K562 (cell line): ENCODE results near the gene BPHL. TPM values are rescaled to one million over a fixed set of nuclear protein-coding genes. Genes with fewer than 3 reads are reported as not detected.
"Not testable (repeated sequence)": the region's sequence is repeated elsewhere in the genome, so short reads cannot be mapped to it uniquely, and the experiment has no call there.

Experiments used
- ATAC-seq: fragments of 200-7000 bp; cut with Tn5 transposase; 3 replicates; pipeline ENCODE4 v1.9.1; 2020; ENCODE audit warnings: moderate library complexity
- BruUV-seq: library from RNA; stranded (reverse); fragments of 400-500 nt; replicated peaks from 2 replicates; lab custom pipeline; 2021; lab: Mats Ljungman, UMichigan
- CTCF ChIA-PET: fragments of 300-600 bp; formaldehyde crosslinking; extraction: SDS; loops from one replicate; lab custom pipeline; 2021; ENCODE audit warnings: low intra/inter-chr PET ratio; lab: Yijun Ruan, JAX
- POLR2A ChIA-PET: fragments of 300-600, 350-650 bp; sonication (Branson Sonifier 250); formaldehyde crosslinking; extraction: SDS; loops from one replicate; lab custom pipeline; 2021; ENCODE audit warnings: antibody characterized with exemption, inconsistent platforms; lab: Yijun Ruan, JAX
- DNase-seq, 4 experiments: peaks; one replicate each; pipeline versions ENCODE4 v3.0.0 to v3.0.0-alpha.2; 2011 to 2018; ENCODE audit warnings: low spot score in 3 of 4, mixed read lengths in 3 of 4; ENCODE audit errors: extremely low read depth in 1 of 4
- FAIRE-seq: peaks from 2 replicates; lab custom pipeline; 2011; peaks lifted over from hg19 to GRCh38; lab: Jason Lieb, UNC
- H2AFZ ChIP-seq: 2 replicates; pipeline ENCODE4 v1.6.0; 2011; ENCODE audit warnings: low read depth, low read length, control low read depth, inconsistent platforms
- H3K27ac ChIP-seq: fragments of 200-600 bp; 3 replicates; pipeline ENCODE4 v1.8.0; 2011; ENCODE audit warnings: low read depth, mild to moderate bottlenecking, control low read depth, inconsistent platforms, low read length, moderate library complexity, mixed read lengths; ENCODE audit errors: extremely low read depth
- H3K27me3 ChIP-seq, 2 experiments: fragments of 300-600 bp in 1 of 2; 2 replicates in 1 of 2; 3 replicates in 1 of 2; pipeline versions ENCODE4 v1.6.0 to v1.8.0; 2011; ENCODE audit warnings: inconsistent platforms in 2 of 2, low read length in 2 of 2, mild to moderate bottlenecking in 1 of 2, mixed read lengths in 1 of 2, moderate library complexity in 1 of 2; ENCODE audit not compliant: control insufficient read depth in 2 of 2, insufficient read depth in 2 of 2
- H3K36me3 ChIP-seq: fragments of 300-600 bp; 3 replicates; pipeline ENCODE4 v1.8.0; 2011; ENCODE audit warnings: mild to moderate bottlenecking, low read length, inconsistent platforms; ENCODE audit not compliant: control insufficient read depth, insufficient read depth
- H3K4me1 ChIP-seq, 2 experiments: fragments of 200-600 bp in 1 of 2; replicated peaks in 1 of 2; 2 replicates in 1 of 2; 3 replicates in 1 of 2; pipeline versions ENCODE4 v1.5.1 to v1.8.0; 2011; ENCODE audit warnings: inconsistent platforms in 2 of 2, low read length in 2 of 2, mild to moderate bottlenecking in 1 of 2, mixed read lengths in 1 of 2, moderate library complexity in 1 of 2; ENCODE audit not compliant: control insufficient read depth in 2 of 2, insufficient read depth in 2 of 2
- H3K4me2 ChIP-seq: 2 replicates; pipeline ENCODE4 v1.6.1; 2011; ENCODE audit warnings: low read length, control low read depth, inconsistent platforms, mixed read lengths; ENCODE audit not compliant: insufficient read depth
- H3K4me3 ChIP-seq: fragments of 200-600 bp; sonication (generic), shearing (Covaris generic); 2 replicates; pipeline ENCODE4 v1.5.1; 2016; ENCODE audit warnings: control low read depth, inconsistent platforms
- H3K79me2 ChIP-seq: fragments of 200-600 bp; 3 replicates; pipeline ENCODE4 v1.8.0; 2011; ENCODE audit warnings: low read length, inconsistent platforms; ENCODE audit not compliant: control insufficient read depth, insufficient read depth
- H3K9ac ChIP-seq, 2 experiments: 2 replicates each; pipeline versions ENCODE4 v1.6.0 to v1.6.1; 2011; ENCODE audit warnings: low read depth in 2 of 2, low read length in 2 of 2, control low read depth in 1 of 2, inconsistent platforms in 1 of 2, mild to moderate bottlenecking in 1 of 2, mixed read lengths in 1 of 2; ENCODE audit not compliant: insufficient read depth in 1 of 2
- H3K9me1 ChIP-seq: one replicate; pipeline ENCODE4 v1.6.0; 2011; ENCODE audit warnings: inconsistent platforms, mild to moderate bottlenecking, low read length, moderate library complexity; ENCODE audit not compliant: control insufficient read depth, insufficient read depth
- H3K9me3 ChIP-seq: replicated peaks from 2 replicates; pipeline ENCODE4 v1.5.1; 2011; ENCODE audit warnings: low read depth, low read length, inconsistent platforms; ENCODE audit not compliant: control insufficient read depth, insufficient read depth
- H4K20me1 ChIP-seq: replicated peaks from 2 replicates; pipeline ENCODE4 v1.6.1; 2011; ENCODE audit warnings: low read length, inconsistent platforms, mixed read lengths; ENCODE audit not compliant: control insufficient read depth, insufficient read depth
- ARID1B ChIP-seq: fragments of 450-650 bp; IDR thresholded peaks from 2 replicates; pipeline ENCODE4 v1.6.1; 2016; ENCODE audit warnings: antibody characterized with exemption, mild to moderate bottlenecking, inconsistent platforms
- DPF2 ChIP-seq: fragments of 450-650 bp; IDR thresholded peaks from 2 replicates; pipeline ENCODE4 v1.6.1; 2016
- HDAC1 ChIP-seq, 2 experiments: fragments of 450-650 bp; IDR thresholded peaks; 2 replicates each; pipeline ENCODE4 v1.6.1; 2016 to 2017; ENCODE audit warnings: inconsistent platforms in 1 of 2, mild to moderate bottlenecking in 1 of 2, moderate library complexity in 1 of 2
- MBD2 ChIP-seq: sonication (generic); IDR thresholded peaks from 2 replicates; pipeline ENCODE4 v1.6.1; 2016; ENCODE audit warnings: low read depth, borderline replicate concordance
- MTA3 ChIP-seq: fragments of 450-650 bp; formaldehyde crosslinking; IDR thresholded peaks from 2 replicates; pipeline ENCODE4 v1.6.1; 2017; ENCODE audit warnings: mild to moderate bottlenecking, borderline replicate concordance
- NONO ChIP-seq, 2 experiments: fragments of 200-400 bp in 1 of 2; fragments of 450-650 bp in 1 of 2; formaldehyde crosslinking in 1 of 2; IDR thresholded peaks; 2 replicates each; pipeline ENCODE4 v1.6.1; 2017; ENCODE audit warnings: low read depth in 2 of 2, mild to moderate bottlenecking in 2 of 2, moderate library complexity in 2 of 2, low read length in 1 of 2
- POLR2A ChIP-seq: fragments of 450-650 bp; conservative IDR thresholded peaks from 2 replicates; pipeline ENCODE4 v1.6.1; 2016
- RBM25 ChIP-seq: fragments of 200-400 bp; formaldehyde crosslinking; IDR thresholded peaks from 2 replicates; pipeline ENCODE4 v1.6.1; 2018; ENCODE audit warnings: low read length, low read depth, moderate library complexity; ENCODE audit not compliant: severe bottlenecking
- SMARCE1 ChIP-seq: fragments of 450-650 bp; IDR thresholded peaks from 2 replicates; pipeline ENCODE4 v1.7.1; 2016; ENCODE audit warnings: mild to moderate bottlenecking
- SUPT5H ChIP-seq: fragments of 450-650 bp; IDR thresholded peaks from 2 replicates; pipeline ENCODE4 v1.6.1; 2016
- TBL1XR1 ChIP-seq, 2 experiments: IDR thresholded peaks; 2 replicates each; pipeline ENCODE4 v1.6.1; 2012; ENCODE audit warnings: improper control_type of control experiment in 2 of 2, low read length in 2 of 2, mild to moderate bottlenecking in 1 of 2
- WGBS: fragments of 100-300 bp; shearing (Covaris generic); methylation state at CpG from one replicate; pipeline ENCODE4 v1.1.6; 2016; ENCODE audit warnings: low coverage, mixed read lengths; ENCODE audit not compliant: insufficient coverage; ENCODE audit errors: missing lambda C conversion rate; 5-methylcytosine and 5-hydroxymethylcytosine counted together
- in situ Hi-C: fragments of 300-500 bp; cut with MboI; formaldehyde crosslinking; loops from 4 replicates; pipeline ENCODE4 v1.15.0; 2018; ENCODE audit warnings: inconsistent platforms, mixed read lengths
- intact Hi-C: fragments of 100-400 bp; cut with micrococcal nuclease; formaldehyde crosslinking; loops from 2 replicates; pipeline ENCODE4 v1.14.2; 2022
- polyA plus RNA-seq, 8 experiments: library from polyadenylated mRNA; depleted of rRNA in 4 of 8; stranded (reverse) in 5 of 8; unstranded in 3 of 8; fragments of >200 nt; fragmentation: Nextera tagmentation in 2 of 8; fragmentation: Illumina TruSeq in 1 of 8; extraction: Ambion mirVana in 2 of 8; extraction: Trizol in 1 of 8; gene quantifications; 2 replicates each; pipeline versions ENCODE4 v1.2.1 to v1.2.3, GENCODE V29; 2011 to 2014; ENCODE audit warnings: inconsistent platforms in 1 of 8, missing spikeins in 1 of 8
- total RNA-seq, 7 experiments: library from RNA; depleted of rRNA in 6 of 7; stranded (reverse); fragments of >200 nt in 6 of 7; fragmentation: Illumina TruSeq in 2 of 7; extraction: Trizol in 2 of 7; gene quantifications; 2 replicates each; pipeline versions ENCODE4 v1.2.1 to v1.2.3, GENCODE V29; 2011 to 2021; ENCODE audit warnings: low replicate concordance in 1 of 7
- TF ChIP-seq, protein P1 (sequence below): fragments of 450-650 bp; IDR thresholded peaks from 2 replicates; pipeline ENCODE4 v1.6.1; 2016; ENCODE audit warnings: antibody characterized with exemption

Gene BPHL
- total and polyA plus RNA-seq, 9 of the 15 experiments (the other 6 are each of a cell fraction or from before 2014, with no cell fraction given): 3.5 to 17.4 (median 8.2) TPM

DNA sequence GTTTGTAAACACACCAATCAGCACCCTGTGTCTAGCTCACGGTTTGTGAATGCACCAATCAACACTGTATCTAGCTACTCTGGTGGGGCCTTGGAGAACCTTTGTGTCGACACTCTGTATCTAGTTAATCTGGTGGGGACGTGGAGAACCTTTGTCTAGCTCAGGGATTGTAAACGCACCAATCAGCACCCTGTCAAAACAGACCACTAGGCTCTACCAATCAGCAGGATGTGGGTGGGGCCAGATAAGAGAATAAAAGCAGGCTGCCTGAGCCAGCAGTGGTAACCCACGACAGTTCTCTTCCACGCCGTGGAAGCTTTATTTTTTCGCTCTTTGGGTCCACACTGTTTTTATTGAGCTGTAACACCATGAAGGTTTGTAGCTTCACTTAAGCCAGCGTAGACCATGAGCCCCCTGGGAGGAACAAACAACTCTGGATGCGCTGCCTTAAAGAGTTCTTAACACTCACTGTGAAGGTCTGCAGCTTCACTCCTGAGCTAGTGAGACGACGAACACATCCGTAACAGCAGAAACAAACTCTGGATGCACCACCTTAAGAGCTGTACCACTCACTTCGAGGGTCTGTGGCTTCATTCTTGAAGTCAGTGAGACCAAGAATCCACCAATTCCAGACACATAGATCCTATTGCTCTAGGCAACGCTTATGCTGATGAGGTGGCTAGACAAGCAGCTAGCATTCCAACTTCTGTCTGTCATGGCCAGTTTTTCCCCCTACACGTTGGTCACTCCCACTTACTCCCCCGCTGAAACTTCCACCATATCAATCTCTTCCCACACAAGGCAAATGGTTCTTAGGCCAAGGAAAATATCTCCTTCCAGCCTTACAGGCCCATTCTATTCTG is 53.0 kb downstream of the BPHL start:
- H3K4me3 ChIP-seq, H3K79me2 ChIP-seq, FAIRE-seq, H4K20me1 ChIP-seq, in situ Hi-C loops, H3K27me3 ChIP-seq, H3K9ac ChIP-seq, intact Hi-C loops, H3K9me3 ChIP-seq, CTCF ChIA-PET, H3K9me1 ChIP-seq, H3K36me3 ChIP-seq: not testable (repeated sequence)
- Histone ChIP-seq H3K27ac (peak overlapping the region; percentile 39), H3K4me2 (peak overlapping the region; percentile 31; the same call in 1 of the 2 replicates), H3K4me1 (peaks cover 28 to 54% of the 10 kb centered on the region in 2 experiments), H2AFZ (peak overlapping the region; percentile 71)
- TSS peak; percentile 99 for BruUV-seq
- POLR2A ChIA-PET: interaction anchor here (0.9 to 2.1 kb wide), 4 partner anchors 10 to 25 kb away, joined by 3 to 15 read pairs (median 4); partner anchors contain the start of gene TUBB2A
- peak in 1 of 4 experiments; percentile 55 for DNase-seq
- ATAC-seq: peak; percentile 53
- 68% methylated on average over 17 of the region's 17 CpGs for WGBS
- peak; percentile 92 for TF ChIP-seq POLR2A
- TF ChIP-seq HDAC1 (IDR thresholded peaks at IDR 0.05): peak; percentile 48 to 65; a peak in 1 of 4 replicates
- 0 out of 2 replicates have a peak, but pooled peaks have one; percentile 23 for TF ChIP-seq SMARCE1
- TF ChIP-seq RBM25: peak; percentile 46
- peak; percentile 83 for TF ChIP-seq SUPT5H
- peak; percentile 37 for TF ChIP-seq MBD2
- peak; percentile 59 for TF ChIP-seq ARID1B
- TF ChIP-seq NONO (IDR thresholded peaks at IDR 0.05; ENCODE audit: low read depth in 2 of 2, low read length in 1 of 2): 0 out of 4 replicates have a peak, but pooled peaks of 1 of the 2 experiments have one; percentile 12
- TF ChIP-seq DPF2: peak; percentile 50; the same call in 1 of the 2 replicates
- TF ChIP-seq, protein P1, sequence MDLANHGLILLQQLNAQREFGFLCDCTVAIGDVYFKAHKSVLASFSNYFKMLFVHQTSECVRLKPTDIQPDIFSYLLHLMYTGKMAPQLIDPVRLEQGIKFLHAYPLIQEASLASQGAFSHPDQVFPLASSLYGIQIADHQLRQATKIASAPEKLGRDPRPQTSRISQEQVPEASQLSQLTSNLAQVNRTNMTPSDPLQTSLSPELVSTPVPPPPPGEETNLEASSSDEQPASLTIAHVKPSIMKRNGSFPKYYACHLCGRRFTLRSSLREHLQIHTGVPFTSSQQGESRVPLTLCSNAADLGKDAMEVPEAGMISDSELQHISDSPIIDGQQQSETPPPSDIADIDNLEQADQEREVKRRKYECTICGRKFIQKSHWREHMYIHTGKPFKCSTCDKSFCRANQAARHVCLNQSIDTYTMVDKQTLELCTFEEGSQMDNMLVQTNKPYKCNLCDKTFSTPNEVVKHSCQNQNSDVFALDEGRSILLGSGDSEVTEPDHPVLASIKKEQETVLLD: peak; percentile 66; the same call in 1 of the 2 replicates
- 0 out of 4 replicates have a peak, but pooled peaks of 1 of the 2 experiments have one; percentile 22 for TF ChIP-seq TBL1XR1 (IDR thresholded peaks at IDR 0.05; ENCODE audit: low read length in 2 of 2)
- peak; percentile 62; the same call in 1 of the 2 replicates for TF ChIP-seq MTA3
